Left ventricle myocardium superior (tissue), 1 donor: ENCODE data around the gene KEAP1. TPM values are rescaled to one million over a fixed set of nuclear protein-coding genes. Genes with fewer than 3 reads are reported as not detected.
"Not testable (repeated sequence)": the region's sequence is repeated elsewhere in the genome, so short reads cannot be mapped to it uniquely, and the experiment has no call there.

Experiments
- ATAC-seq: fragments of 200-7000 bp; cut with Tn5 transposase; one replicate; pipeline ENCODE4 v1.9.1; 2020; ENCODE audit warnings: mild to moderate bottlenecking, moderate library complexity
- DNase-seq: peaks from one replicate; pipeline ENCODE4 v3.0.0-alpha.2; 2020
- intact Hi-C: fragments of 100-400 bp; cut with micrococcal nuclease; formaldehyde crosslinking; loops from one replicate; pipeline ENCODE4 v1.11.0; 2022
- microRNA-seq: library from miRNA; unstranded; fragments of <30 nt; microRNA quantifications from one replicate; pipeline ENCODE4 v1.2.0, GENCODE V29; 2020; ENCODE audit warnings: borderline number of aligned reads
- total RNA-seq: library from RNA; stranded (reverse); fragmentation: NEBNext Ultra II Directional; extraction: Animal tissue kit (Norgen Biotek cat#: 25700); gene quantifications from one replicate; pipeline ENCODE4 v1.2.1, GENCODE V29; 2021
- donor health status: DM: no; HTN: yes; CAD: no; lungs with severe emphysema.

KEAP1 gene
- total RNA-seq, 1 donor from 2014 or later, result 87.7 TPM

DNA sequence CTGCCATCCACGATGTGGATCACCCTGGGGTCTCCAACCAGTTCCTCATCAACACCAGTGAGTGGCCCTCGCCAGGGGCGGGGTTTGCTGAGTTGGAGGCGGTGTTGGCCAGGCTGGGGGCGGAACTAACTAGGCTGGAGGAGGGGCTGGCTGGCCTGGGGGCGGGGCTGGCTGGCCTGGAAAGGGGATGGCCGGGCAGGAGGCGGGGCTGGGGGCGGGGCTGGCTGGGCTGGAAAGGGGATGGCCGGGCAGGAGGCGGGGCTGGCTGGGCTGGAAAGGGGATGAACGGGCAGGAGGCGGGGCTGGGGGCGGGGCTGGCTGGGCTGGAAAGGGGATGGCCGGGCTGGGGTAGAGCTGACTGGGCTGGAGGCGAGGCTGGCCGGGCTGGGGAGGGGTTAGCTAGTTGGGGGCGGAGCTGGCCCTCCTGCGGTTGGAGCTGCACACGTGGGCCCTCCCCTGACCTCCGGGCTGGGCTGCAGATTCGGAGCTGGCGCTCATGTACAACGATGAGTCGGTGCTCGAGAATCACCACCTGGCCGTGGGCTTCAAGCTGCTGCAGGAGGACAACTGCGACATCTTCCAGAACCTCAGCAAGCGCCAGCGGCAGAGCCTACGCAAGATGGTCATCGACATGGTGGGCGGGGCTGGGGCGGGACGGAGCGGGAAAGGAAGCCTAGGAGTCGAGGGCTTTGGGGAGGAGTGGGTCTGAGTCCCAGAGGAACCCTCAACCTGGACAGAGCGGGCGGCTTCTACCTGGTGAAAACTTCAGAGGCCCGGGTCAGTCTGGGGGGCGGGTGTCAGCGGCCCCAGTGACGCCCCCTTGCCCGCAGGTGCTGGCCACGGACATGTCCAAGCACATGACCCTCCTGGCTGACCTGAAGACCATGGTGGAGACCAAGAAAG is 41.9 kb downstream of the KEAP1 start:
- DNase-seq (peak; percentile 94), ATAC-seq (peak; percentile 97)
- intact Hi-C loops, result no loop called here

DNA sequence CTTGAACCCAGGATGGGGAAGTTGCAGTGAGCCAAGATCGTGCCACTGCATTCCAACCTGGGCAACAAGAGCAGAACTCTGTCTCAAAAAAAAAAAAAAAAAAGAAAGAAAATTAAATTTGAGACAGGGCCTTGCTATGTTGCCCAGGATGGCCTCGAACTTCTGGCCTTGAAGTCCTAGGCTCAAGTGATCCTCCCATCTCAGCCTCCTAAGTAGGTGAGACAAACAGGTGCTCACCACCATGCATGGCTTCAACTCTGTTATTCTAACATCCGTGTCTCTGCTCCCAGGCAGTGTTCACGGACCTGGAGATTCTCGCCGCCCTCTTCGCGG is 42.5 kb downstream of the KEAP1 start:
- ATAC-seq (no peak), DNase-seq (no peak)
- intact Hi-C loops, result no loop called here

DNA sequence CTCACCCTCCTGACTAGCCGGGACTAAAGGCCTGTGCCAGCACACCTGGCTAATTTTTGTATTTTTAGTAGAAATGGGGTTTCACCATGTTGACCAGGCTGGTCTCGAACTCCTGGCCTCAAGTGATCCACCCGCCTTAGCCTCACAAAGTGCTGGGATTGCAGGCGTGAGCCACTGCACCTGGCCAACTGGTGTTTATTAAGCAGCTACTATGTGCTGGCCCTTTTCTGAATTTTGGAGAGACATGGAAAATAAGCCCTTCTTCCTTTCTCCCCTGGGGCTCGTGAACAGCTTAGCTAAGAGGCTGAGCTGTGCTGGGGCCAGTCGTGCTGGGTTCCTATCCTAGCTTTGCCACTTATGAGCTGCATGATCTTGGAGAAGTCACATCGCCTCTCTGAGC is 44.4 kb downstream of the KEAP1 start:
- ATAC-seq, DNase-seq, intact Hi-C loops: not testable (repeated sequence)

DNA sequence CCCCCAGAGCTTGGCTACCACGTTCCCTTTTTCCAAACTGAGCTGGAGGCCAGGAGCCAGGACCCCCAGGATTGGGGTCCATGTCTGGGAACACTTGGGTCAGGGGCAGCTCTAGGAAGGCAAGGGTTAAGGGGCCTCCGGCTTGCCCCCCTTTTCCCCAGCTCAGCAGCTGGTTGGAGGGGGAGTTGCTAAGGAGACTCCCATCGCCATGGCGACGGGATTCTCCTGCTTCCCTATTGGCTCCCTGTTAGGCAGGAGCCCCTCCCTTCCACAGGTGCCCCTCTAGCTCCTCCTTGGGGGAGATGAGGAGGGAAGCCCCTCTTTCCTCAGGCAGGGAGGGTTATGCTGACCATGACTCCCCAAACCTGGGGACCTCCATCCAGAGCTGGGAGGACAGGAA is 48.9 kb downstream of the KEAP1 start:
- no peak for ATAC-seq
- DNase-seq, result no peak
- intact Hi-C loops, result no loop called here

DNA sequence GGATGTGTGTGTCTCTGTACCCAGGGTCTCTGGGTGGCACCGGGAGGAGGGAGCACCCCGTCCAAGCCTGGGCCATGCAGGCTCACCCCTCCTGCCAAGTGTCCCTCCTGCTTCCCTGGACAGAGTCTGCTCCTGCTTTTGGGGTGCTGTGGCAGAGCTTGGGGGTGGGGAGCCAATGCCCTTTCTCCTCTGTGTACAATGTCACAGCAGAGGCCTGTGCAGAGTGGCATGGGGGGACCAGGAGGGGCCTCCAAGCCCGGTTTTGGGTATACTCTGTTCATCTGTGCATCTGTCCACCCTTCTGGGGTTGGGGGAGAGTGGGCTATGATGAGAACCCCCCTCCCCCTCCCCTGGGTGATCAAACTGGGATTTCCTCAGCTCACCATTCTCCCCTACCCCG is 49.3 kb downstream of the KEAP1 start:
- ATAC-seq, result no peak
- intact Hi-C loops, result no loop called here
- no peak for DNase-seq

DNA sequence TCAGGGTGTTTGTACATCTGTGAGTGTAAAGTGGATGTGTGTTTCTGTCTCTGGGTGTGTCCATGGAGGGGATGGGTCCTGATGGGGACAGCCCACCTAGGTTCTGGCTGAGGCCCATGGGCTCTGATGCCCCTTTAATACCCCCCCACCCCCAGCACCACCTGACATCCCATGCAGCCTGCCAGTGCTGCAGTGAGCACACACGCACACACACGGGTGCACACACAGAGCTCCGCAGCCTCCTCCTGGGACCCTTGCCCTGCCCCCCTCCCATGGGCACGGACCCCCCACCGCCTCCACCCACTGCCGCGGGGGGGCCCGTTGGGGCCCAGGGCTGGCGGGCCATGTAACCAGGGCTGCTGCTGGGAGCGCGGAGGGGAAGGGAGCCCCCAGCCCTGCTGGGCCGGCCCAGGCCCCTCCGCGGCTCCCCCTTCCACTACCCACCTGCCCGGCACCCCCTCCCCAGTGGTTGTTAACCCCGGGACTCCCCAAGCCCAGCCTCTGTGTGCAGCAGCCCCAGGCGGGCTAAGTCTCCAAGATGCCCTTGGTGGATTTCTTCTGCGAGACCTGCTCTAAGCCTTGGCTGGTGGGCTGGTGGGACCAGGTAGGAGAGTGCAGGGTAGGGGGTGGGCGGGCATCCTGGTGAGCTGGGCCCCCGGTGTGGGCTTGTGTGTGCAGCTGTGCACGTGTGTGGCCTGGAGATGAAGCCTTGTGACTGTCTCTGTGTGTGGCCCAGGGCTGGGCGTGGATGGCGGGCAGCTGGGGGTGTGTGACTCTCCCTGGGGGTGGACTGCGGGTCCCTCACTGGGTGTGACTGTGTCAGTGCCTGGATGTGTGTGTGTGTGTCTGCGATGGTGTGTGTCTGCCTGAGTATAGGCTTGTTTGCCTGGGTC is 50.2 kb downstream of the KEAP1 start:
- intact Hi-C loops, result no loop called here
- ATAC-seq (no peak), DNase-seq (no peak)

DNA sequence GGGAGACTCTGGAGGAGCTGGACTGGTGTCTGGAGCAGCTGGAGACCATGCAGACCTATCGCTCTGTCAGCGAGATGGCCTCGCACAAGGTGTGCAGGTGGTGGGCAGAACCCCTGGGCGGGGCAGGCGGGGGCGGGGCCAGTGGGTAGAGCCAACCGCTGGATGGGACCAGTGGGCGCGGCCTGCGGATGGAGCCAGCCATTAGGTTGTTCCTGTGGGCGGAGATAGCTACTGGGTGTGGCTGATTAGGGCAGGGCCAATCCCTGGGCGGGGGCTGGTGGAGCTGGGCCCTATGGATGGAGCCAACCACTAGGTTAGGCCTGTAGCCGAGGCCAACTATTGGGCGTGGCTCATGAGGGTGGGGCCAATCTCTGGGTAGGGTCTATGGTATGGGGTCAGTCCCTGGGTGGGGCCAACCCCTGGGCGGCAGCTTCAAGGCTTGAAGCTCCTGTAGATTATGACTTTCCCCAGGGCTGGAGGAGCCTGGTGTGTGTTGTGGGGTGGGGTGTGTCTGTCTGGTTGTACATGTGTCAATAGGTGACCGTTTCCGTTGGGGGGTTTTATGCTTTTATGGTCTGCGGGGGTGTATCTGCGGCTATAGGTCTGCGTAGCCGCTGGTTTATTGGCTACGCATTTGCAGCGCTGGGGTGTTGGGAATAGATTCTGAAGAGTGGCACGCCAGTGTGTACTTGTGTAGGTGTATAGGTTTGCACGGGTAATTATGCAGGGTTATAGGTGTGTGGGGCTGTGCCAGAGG is 52.1 kb downstream of the KEAP1 start:
- intact Hi-C loops, result no loop called here
- no peak for DNase-seq
- ATAC-seq, result no peak

DNA sequence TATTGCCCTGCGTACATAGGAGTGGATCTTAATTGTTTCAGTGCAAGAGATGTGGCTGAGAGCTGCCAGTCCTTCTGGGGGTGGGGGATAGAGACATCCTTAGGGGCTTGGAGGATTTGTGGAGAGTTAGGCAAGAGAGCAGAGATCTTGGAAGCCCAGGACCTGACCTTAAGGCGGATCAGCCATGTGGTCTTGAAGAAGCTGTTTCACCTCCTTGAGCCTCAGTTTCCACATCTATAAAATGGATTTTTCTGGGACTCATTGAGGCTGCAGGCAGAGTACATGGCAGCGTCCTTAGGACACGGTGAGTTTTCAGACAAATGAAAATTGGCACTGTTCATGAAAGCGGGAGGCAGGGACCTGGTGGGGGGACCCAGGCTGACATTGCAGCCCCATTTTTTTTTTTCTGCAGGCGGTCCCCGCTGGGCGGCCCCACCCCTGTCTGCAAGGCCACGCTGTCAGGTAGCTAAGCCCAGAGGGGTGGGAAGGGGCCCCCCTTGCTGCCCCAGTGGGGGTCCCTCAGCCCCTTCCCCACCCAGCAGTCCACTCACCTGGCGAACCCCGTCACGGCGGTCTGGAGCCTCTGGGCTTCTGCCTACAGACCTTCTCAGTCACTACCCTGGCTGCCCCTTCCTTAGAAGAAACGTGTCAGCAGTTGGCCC is 52.8 kb downstream of the KEAP1 start:
- intact Hi-C loops, result no loop called here
- ATAC-seq (no peak), DNase-seq (no peak)

DNA sequence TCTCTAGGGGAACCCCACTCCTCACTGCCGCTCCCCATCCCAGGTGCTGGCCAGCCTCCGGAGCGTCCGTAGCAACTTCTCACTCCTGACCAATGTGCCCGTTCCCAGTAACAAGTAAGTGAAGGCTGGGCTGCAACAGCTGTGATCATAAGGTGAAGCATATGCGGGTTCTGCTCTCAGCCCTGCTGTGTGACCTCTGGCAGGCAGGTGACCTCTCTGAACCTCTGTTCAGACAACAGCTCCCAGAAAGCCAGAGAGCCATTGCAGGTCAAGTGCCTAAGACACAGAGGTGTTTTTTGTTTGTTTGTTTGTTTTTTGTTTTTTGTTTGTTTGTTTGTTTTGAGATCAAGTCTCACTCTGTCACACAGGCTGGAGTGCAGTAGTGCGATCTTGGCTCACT is 54.1 kb downstream of the KEAP1 start:
- ATAC-seq, result no peak
- DNase-seq, result no peak
- intact Hi-C loops, result no loop called here

DNA sequence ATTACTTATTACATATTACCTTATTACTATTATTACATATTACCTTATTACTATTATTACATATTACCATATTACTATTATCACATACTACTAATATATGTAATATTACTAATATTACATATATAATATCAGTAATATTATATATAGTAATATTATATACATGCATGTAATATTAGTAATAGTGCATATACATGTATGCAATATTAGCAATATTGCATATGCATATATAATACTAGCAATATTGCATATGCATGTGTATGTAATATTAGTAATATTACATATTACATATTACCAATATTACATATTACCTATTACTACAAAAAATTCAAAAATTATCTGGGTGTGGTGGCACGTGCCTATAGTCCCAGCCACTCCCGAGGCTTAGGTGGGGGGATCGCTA is 60.5 kb downstream of the KEAP1 start:
- ATAC-seq (no peak), DNase-seq (no peak)
- intact Hi-C loops, result no loop called here

DNA sequence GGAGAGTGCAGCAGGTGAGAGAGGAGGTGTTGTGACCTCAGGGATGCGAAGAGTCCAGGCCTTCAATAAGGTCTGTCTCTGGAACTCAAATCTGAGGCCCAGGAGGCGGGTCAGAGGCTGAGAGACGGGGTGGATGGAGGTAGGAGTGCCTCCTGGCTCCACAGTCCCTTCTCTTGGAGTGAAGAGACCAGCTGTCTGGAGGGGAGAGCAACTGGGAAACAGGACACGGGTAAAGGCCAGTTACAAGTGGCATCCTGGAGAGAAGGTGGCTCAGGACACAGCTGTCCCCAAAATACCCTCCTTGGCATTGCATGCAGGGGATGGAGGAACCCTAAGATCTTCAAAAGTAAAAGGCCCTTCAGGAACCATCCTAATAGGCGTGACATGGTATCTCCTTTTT is 63.6 kb downstream of the KEAP1 start:
- DNase-seq (no peak), ATAC-seq (no peak)
- intact Hi-C loops, result no loop called here

Small RNA genes lying within 50 kb of the gene (microRNA-seq; reads per million reads assigned to microRNA genes)
- not detected for gene MIR1238

Other genes starting within 250 kb of the KEAP1 start
- 7.3 TPM for gene ICAM1, start 232.2 kb downstream of the KEAP1 start, total RNA-seq
- gene ICAM4, start 216.4 kb downstream of the KEAP1 start, total RNA-seq, result 0.52 TPM
- 0.32 TPM for gene ICAM5, start 213.4 kb downstream of the KEAP1 start, total RNA-seq
- 0.87 TPM for gene ZGLP1, start 193.5 kb downstream of the KEAP1 start, total RNA-seq
- gene FDX2, start 187.3 kb downstream of the KEAP1 start, total RNA-seq, result 18.2 TPM
- 12.3 TPM for gene RAVER1, start 169.8 kb downstream of the KEAP1 start, total RNA-seq
- 25.3 TPM for gene ICAM3, start 163.7 kb downstream of the KEAP1 start, total RNA-seq
- gene TYK2, start 122.8 kb downstream of the KEAP1 start, total RNA-seq, result 56.0 TPM
- 157 TPM for gene CDC37, start 99.8 kb downstream of the KEAP1 start, total RNA-seq
- 36.1 TPM for gene PDE4A, start 82.8 kb downstream of the KEAP1 start, total RNA-seq
- not detected for gene S1PR5, start 14.1 kb upstream of the KEAP1 start, total RNA-seq
- 61.4 TPM for gene ATG4D, start 40.5 kb upstream of the KEAP1 start, total RNA-seq
- gene KRI1, start 62.7 kb upstream of the KEAP1 start, total RNA-seq, result 9.3 TPM
- 8.3 TPM for gene CDKN2D, start 65.6 kb upstream of the KEAP1 start, total RNA-seq
- gene AP1M2, start 84.0 kb upstream of the KEAP1 start, total RNA-seq, result not detected
- 71.8 TPM for gene SLC44A2, start 122.2 kb upstream of the KEAP1 start, total RNA-seq
- gene ILF3, start 151.0 kb upstream of the KEAP1 start, total RNA-seq, result 118 TPM
- 29.1 TPM for gene QTRT1, start 198.1 kb upstream of the KEAP1 start, total RNA-seq
- 201 TPM for gene DNM2, start 214.7 kb upstream of the KEAP1 start, total RNA-seq